ENCODE results near the gene CNPY4.
A peak's percentile ranks its signal among the peaks of the same experiment; 100 is the strongest.

The CNPY4 gene

GRCh38 chr7:100087055-100087750 lies 32.2 kb upstream of the CNPY4 start:
- H3K4me3 ChIP-seq (ENCODE audit: low read depth, low read length), result no peak overlapping the region
- DNase-seq (ENCODE audit: low read depth), result no peak
- no peak for TF ChIP-seq CTCF (IDR thresholded peaks at IDR 0.05; ENCODE audit: control insufficient read depth, extremely low read depth, insufficient read depth)

GRCh38 chr7:100088095-100088620 lies 31.3 kb upstream of the CNPY4 start:
- peak overlapping the region; percentile 63 for H3K4me3 ChIP-seq (ENCODE audit: low read depth, low read length)
- DNase-seq (ENCODE audit: low read depth), result no peak
- TF ChIP-seq CTCF (IDR thresholded peaks at IDR 0.05; ENCODE audit: control insufficient read depth, extremely low read depth, insufficient read depth), result no peak

GRCh38 chr7:100088621-100089457 lies 30.6 kb upstream of the CNPY4 start, which contains the start of gene COPS6:
Gene COPS6, plus strand, starts transcription at chr7:100088969. Its CDS starts 22 bp downstream, at chr7:100088991.
- peak within 1 kb of the TSS; percentile 63 for H3K4me3 ChIP-seq (ENCODE audit: low read depth, low read length)
- no peak for TF ChIP-seq CTCF (IDR thresholded peaks at IDR 0.05; ENCODE audit: control insufficient read depth, extremely low read depth, insufficient read depth)
- DNase-seq (ENCODE audit: low read depth), result no peak

- no peak for TF ChIP-seq CTCF (IDR thresholded peaks at IDR 0.05; ENCODE audit: control insufficient read depth, extremely low read depth, insufficient read depth)
- H3K4me3 ChIP-seq (ENCODE audit: low read depth, low read length), result peak overlapping the region; percentile 63
- DNase-seq (ENCODE audit: low read depth), result no peak
Observed at GRCh38 chr7:100089458-100090196, 29.8 kb upstream of the CNPY4 start.

- no peak for TF ChIP-seq CTCF (IDR thresholded peaks at IDR 0.05; ENCODE audit: control insufficient read depth, extremely low read depth, insufficient read depth)
- no peak for DNase-seq (ENCODE audit: low read depth)
- no peak overlapping the region for H3K4me3 ChIP-seq (ENCODE audit: low read depth, low read length)
Observed at GRCh38 chr7:100090527-100091410, 28.7 kb upstream of the CNPY4 start.
